ENCODE measurements around the gene FOXJ3. TPM values are rescaled to one million over a fixed set of nuclear protein-coding genes. Genes with fewer than 3 reads are reported as not detected.

The FOXJ3 gene
- total RNA-seq, 4 donors from 2014 or later = 39.4 to 81.0 (median 56.3) TPM

DNA sequence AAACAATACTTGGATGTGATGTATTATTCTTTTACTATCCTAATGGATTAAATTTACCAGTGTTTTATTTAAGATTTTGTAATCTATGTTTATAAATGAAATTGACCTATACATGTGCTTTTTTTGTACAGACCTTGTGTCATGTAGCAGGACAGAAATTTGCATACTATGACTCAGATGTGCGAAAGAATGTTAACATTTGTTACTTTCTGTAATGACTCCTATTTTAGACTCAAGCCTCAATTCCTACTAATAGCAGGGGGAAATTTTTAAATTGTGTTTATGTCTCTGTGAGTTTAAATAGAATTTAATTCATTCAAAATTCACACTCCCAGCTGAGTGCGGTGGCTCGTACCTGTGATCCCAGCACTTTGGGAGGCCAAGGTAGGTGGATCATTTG, 23.8 kb upstream of the FOXJ3 start:
- H3K4me1 ChIP-seq = no peaks in the 10 kb centered on the region
- no peak for TF ChIP-seq POLR2A (IDR thresholded peaks at IDR 0.05)
- in situ Hi-C loops (cut with MboI; ENCODE audit: low sequenced_read_pairs in 4 of 4) (no loop called here), intact Hi-C loops (cut with DNase I; ENCODE audit: low total_unique reads) (no loop called here)
- H3K9me3 ChIP-seq = no peaks in the 10 kb centered on the region
- no peak overlapping the region for H3K4me3 ChIP-seq
- H3K27ac ChIP-seq = no peak overlapping the region
- no peak for ATAC-seq
- H3K36me3 ChIP-seq = no peaks in the 10 kb centered on the region
- DNase-seq = no peak
- peaks cover 0 to 2% (median 0%) of the 10 kb centered on the region in 3 donors for H3K27me3 ChIP-seq

DNA sequence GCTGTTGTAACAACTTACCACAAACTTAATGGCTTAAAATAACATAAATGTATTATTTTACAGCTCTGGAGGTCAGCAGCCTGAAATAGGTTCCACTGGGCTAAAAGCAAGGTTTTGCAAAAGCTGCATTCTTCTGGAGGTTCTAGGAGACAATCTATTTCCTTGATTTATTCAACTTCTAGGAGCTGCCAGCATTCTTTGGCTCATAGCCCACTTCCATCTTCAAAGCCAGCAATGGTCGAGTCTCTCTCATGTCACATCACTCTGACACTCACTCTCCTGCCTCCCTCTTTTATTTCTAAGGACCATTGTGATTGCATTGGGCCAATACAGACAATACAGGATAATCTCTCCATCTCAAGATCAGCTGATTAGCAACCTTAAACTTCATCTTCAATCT, 15.1 kb upstream of the FOXJ3 start:
- no peaks in the 10 kb centered on the region for H3K4me1 ChIP-seq
- no peak for ATAC-seq
- in situ Hi-C loops (cut with MboI; ENCODE audit: low sequenced_read_pairs in 4 of 4) (no loop called here), intact Hi-C loops (cut with DNase I; ENCODE audit: low total_unique reads) (no loop called here)
- H3K4me3 ChIP-seq = no peak overlapping the region
- H3K9me3 ChIP-seq = no peaks in the 10 kb centered on the region
- no peak overlapping the region for H3K27ac ChIP-seq
- no peak for DNase-seq
- no peaks in the 10 kb centered on the region for H3K36me3 ChIP-seq
- H3K27me3 ChIP-seq = peaks cover 2 to 10% (median 9%) of the 10 kb centered on the region in 3 donors
- TF ChIP-seq, protein P1, sequence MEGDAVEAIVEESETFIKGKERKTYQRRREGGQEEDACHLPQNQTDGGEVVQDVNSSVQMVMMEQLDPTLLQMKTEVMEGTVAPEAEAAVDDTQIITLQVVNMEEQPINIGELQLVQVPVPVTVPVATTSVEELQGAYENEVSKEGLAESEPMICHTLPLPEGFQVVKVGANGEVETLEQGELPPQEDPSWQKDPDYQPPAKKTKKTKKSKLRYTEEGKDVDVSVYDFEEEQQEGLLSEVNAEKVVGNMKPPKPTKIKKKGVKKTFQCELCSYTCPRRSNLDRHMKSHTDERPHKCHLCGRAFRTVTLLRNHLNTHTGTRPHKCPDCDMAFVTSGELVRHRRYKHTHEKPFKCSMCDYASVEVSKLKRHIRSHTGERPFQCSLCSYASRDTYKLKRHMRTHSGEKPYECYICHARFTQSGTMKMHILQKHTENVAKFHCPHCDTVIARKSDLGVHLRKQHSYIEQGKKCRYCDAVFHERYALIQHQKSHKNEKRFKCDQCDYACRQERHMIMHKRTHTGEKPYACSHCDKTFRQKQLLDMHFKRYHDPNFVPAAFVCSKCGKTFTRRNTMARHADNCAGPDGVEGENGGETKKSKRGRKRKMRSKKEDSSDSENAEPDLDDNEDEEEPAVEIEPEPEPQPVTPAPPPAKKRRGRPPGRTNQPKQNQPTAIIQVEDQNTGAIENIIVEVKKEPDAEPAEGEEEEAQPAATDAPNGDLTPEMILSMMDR (IDR thresholded peaks at IDR 0.05 in 4 of 5, conservative IDR thresholded peaks at IDR 0.05 in 1 of 5) = no peak
- TF ChIP-seq POLR2A (IDR thresholded peaks at IDR 0.05) = no peak

DNA sequence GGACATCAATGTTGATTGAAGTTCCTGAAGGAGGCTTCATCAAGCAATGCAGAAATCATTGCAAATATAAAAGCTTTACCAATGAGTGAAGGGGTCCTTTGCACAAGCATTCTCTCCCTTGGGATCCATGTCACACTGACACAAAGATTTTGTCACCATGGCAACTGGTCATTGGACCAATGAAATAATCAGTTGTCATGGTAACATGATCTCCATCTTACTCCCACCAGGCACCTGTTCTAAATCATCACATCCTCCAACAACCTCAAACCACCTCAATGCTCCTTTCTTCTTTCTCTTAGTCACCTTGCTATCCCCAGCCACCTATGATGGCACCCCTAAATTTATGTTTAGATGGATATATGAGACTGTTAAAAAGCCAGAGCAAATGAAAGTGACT, 13.5 kb upstream of the FOXJ3 start:
- DNase-seq = no peak
- ATAC-seq = no peak
- in situ Hi-C loops (cut with MboI; ENCODE audit: low sequenced_read_pairs in 4 of 4) (loop anchor here in 2 of 4 donors (25.0 kb wide), 2 partner anchors 314 to 414 kb away; partner anchors contain the start of genes C1orf50 (in 1 of the 2), P3H1 (in 1 of the 2) and PPIH (in 1 of the 2)), intact Hi-C loops (cut with DNase I; ENCODE audit: low total_unique reads) (no loop called here)
- Histone ChIP-seq H3K4me3 (no peak overlapping the region), H3K27me3 (peaks cover 0 to 10% (median 7%) of the 10 kb centered on the region in 3 donors), H3K9me3 (no peaks in the 10 kb centered on the region), H3K27ac (no peak overlapping the region), H3K4me1 (no peaks in the 10 kb centered on the region), H3K36me3 (no peaks in the 10 kb centered on the region)
- TF ChIP-seq, protein P1 (IDR thresholded peaks at IDR 0.05 in 4 of 5, conservative IDR thresholded peaks at IDR 0.05 in 1 of 5) = no peak
- no peak for TF ChIP-seq POLR2A (IDR thresholded peaks at IDR 0.05)

DNA sequence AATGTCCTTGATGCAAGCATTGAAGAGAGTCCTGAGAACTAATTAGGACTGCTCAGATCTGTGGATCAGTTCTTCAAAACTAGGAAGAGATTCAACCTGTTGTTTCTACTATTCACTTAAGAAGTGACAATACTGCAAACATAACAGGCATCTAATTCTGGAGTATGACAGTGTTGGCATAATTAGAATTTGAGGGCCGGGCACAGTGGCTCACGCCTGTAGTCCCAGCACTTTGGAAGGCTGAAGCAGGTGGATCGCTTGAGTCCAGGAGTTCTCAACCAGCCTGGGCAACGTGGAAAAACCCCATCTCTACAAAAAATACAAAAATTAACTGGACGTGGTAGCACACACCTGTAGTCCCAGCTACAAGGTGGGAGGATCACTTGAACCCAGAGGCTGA, 8.0 kb upstream of the FOXJ3 start:
- intact Hi-C loops (cut with DNase I; ENCODE audit: low total_unique reads) (loop anchor here (1.0 kb wide), 1 partner anchor 120 kb away; the partner anchor contains the start of gene CCDC30), in situ Hi-C loops (cut with MboI; ENCODE audit: low sequenced_read_pairs in 4 of 4) (loop anchor here in 2 of 4 donors (25.0 kb wide), 2 partner anchors 319 to 419 kb away; partner anchors contain the start of genes C1orf50 (in 1 of the 2), P3H1 (in 1 of the 2) and PPIH (in 1 of the 2))
- Histone ChIP-seq H3K27me3 (no peaks in the 10 kb centered on the region), H3K4me3 (no peak overlapping the region), H3K36me3 (no peaks in the 10 kb centered on the region), H3K27ac (no peak overlapping the region), H3K9me3 (no peaks in the 10 kb centered on the region), H3K4me1 (no peaks in the 10 kb centered on the region)
- TF ChIP-seq, protein P1 (IDR thresholded peaks at IDR 0.05 in 4 of 5, conservative IDR thresholded peaks at IDR 0.05 in 1 of 5) = no peak
- TF ChIP-seq POLR2A (IDR thresholded peaks at IDR 0.05) = no peak
- no peak for ATAC-seq
- DNase-seq = no peak

DNA sequence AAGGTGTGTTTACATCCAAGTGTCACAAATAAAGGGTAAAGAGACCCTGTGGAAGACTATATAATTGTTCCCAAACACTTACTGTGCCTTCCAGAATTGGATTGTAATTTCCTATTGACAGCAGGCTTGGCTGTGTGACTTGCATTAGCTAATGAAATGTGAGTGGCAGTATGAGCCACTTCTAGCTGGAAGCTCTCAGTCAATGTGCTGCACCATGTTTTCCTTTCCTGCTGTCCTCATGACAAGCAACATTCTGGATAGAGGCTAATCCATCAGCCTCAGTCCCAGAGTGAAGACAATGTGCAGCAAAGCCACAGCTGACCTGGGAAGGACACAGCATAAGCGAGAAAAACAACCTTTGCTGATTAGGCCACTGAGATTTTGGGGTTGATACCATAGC, 5.9 kb upstream of the FOXJ3 start:
- Histone ChIP-seq H3K9me3 (no peaks in the 10 kb centered on the region), H3K4me1 (peaks cover 0 to 5% of the 10 kb centered on the region in 2 donors), H3K27me3 (no peaks in the 10 kb centered on the region), H3K27ac (no peak overlapping the region), H3K4me3 (no peak overlapping the region), H3K36me3 (no peaks in the 10 kb centered on the region)
- TF ChIP-seq, protein P1 (IDR thresholded peaks at IDR 0.05 in 4 of 5, conservative IDR thresholded peaks at IDR 0.05 in 1 of 5) = no peak
- TF ChIP-seq POLR2A (IDR thresholded peaks at IDR 0.05) = no peak
- DNase-seq (no peak), ATAC-seq (no peak)
- in situ Hi-C loops (cut with MboI; ENCODE audit: low sequenced_read_pairs in 4 of 4) (loop anchor here in 2 of 4 donors (25.0 kb wide), 2 partner anchors 321 to 421 kb away; partner anchors contain the start of genes C1orf50 (in 1 of the 2), P3H1 (in 1 of the 2) and PPIH (in 1 of the 2)), intact Hi-C loops (cut with DNase I; ENCODE audit: low total_unique reads) (no loop called here)
